Ishikawa (cell line): Measurements from ENCODE around the gene THADA.

Source experiments
- CEBPB ChIP-seq: IDR thresholded peaks from 2 replicates; pipeline ENCODE4 v1.6.1; 2012
- CREB1 ChIP-seq: IDR thresholded peaks from 2 replicates; pipeline ENCODE4 v1.6.1; 2012; ENCODE audit warnings: low read depth
- EGR1 ChIP-seq: IDR thresholded peaks from 2 replicates; pipeline ENCODE4 v1.6.1; 2012
- EP300 ChIP-seq: IDR thresholded peaks from 2 replicates; pipeline ENCODE4 v1.6.1; 2012; ENCODE audit warnings: borderline replicate concordance
- FOXM1 ChIP-seq: IDR thresholded peaks from 2 replicates; pipeline ENCODE4 v1.6.1; 2012; ENCODE audit warnings: low read depth, borderline replicate concordance
- NFIC ChIP-seq: IDR thresholded peaks from 2 replicates; pipeline ENCODE4 v1.6.1; 2012
- RAD21 ChIP-seq: IDR thresholded peaks from 2 replicates; pipeline ENCODE4 v1.6.1; 2012; ENCODE audit warnings: low read depth
- TAF1 ChIP-seq: IDR thresholded peaks from 2 replicates; pipeline ENCODE4 v1.6.1; 2012; ENCODE audit warnings: low read depth, mild to moderate bottlenecking
- TCF12 ChIP-seq: IDR thresholded peaks from 2 replicates; pipeline ENCODE4 v1.6.1; 2012; ENCODE audit warnings: low read depth
- TEAD4 ChIP-seq: IDR thresholded peaks from 2 replicates; pipeline ENCODE4 v1.6.1; 2012
- YY1 ChIP-seq: IDR thresholded peaks from 2 replicates; pipeline ENCODE4 v1.6.1; 2012; ENCODE audit warnings: low read depth
- ZBTB7A ChIP-seq: IDR thresholded peaks from 2 replicates; pipeline ENCODE4 v1.6.1; 2012; ENCODE audit warnings: low read depth
- TF ChIP-seq, protein P1 (sequence below): IDR thresholded peaks from 2 replicates; pipeline ENCODE4 v1.6.1; 2012
- TF ChIP-seq, protein P2 (sequence below): IDR thresholded peaks from 2 replicates; pipeline ENCODE4 v1.6.1; 2012
- TF ChIP-seq, protein P3 (sequence below): IDR thresholded peaks from 2 replicates; pipeline ENCODE4 v1.6.1; 2012; ENCODE audit warnings: low read depth, mild to moderate bottlenecking

Gene THADA

DNA sequence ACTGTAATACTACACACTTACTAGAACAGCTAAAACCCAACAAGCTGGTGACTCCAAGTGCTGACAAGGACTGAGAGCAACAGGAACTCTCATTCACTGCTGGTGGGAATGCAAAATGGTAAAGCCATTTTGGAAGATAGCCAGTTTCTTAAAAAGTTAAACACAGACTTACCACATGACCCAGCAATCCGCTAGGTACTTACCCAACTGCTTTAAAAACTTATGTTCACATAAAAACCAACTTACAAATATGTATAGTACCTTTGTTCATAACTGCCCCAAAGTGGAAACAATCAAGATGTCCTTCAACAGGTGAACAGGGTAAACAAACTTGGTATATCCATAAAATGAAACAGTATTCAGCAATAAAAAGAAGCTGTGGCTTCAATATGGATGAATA lies 216.3 kb downstream of the THADA start:
- TF ChIP-seq TEAD4 (no peak), YY1 (no peak), CEBPB (no peak), EGR1 (no peak), TCF12 (no peak), ZBTB7A (no peak), CREB1 (no peak), NFIC (no peak), RAD21 (no peak)
- TF ChIP-seq, protein P1, sequence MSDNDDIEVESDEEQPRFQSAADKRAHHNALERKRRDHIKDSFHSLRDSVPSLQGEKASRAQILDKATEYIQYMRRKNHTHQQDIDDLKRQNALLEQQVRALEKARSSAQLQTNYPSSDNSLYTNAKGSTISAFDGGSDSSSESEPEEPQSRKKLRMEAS, result no peak

DNA sequence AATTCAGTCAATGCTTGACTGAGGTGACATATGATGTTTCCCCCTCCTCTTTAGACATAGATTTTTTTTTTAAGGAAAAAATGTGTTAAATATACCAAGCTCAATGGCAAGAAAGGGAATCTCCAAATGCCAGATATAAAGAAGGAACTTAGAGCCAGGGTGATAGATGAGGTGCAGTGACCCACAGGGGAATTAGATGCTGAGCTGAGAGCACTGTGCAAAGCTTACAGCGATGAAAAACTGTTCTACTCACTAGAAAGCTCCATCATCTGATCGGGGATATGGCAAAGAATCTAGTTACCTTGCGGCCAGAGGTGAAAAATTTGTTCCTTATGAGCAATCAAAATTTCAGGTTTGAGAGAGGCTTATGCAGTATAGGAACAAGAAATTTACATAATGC lies 218.5 kb downstream of the THADA start:
- no peak for TF ChIP-seq RAD21
- TF ChIP-seq FOXM1, result no peak
- TF ChIP-seq, protein P2, sequence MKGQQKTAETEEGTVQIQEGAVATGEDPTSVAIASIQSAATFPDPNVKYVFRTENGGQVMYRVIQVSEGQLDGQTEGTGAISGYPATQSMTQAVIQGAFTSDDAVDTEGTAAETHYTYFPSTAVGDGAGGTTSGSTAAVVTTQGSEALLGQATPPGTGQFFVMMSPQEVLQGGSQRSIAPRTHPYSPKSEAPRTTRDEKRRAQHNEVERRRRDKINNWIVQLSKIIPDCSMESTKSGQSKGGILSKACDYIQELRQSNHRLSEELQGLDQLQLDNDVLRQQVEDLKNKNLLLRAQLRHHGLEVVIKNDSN, result no peak
- no peak for TF ChIP-seq TAF1
- TF ChIP-seq TEAD4, result no peak
- TF ChIP-seq YY1, result no peak

DNA sequence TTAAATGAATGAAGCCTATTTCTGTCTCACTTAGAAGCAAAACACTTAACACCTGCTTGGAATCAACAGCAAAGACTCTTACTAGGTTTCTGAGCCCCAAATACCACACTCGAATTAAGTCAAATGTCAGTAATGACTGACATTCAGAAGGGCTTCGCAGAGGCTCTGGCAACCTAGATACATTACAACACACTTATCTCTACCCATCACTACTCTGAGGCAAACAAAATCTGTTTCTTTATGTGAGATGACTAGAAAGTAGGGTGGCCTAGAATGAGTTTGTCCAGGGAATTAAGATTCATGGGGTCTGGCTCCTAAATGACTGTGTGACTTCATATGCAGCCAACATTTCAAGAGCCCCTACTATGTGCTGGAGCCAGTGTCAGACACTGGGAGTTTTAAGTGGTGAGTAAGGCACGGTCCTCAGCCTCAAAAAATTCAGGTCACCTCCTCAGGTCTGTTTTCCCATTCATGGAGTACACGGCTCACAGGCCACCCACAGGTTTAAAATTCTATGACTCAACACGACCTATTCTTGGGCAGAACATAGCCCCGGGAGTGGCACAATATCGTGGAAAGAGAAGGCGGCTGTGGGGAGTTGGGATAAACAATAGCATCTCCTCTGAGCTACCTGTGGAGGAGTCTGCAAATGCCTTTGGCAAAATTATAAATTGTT lies 219.2 kb downstream of the THADA start:
- TF ChIP-seq, protein P1, result no peak

DNA sequence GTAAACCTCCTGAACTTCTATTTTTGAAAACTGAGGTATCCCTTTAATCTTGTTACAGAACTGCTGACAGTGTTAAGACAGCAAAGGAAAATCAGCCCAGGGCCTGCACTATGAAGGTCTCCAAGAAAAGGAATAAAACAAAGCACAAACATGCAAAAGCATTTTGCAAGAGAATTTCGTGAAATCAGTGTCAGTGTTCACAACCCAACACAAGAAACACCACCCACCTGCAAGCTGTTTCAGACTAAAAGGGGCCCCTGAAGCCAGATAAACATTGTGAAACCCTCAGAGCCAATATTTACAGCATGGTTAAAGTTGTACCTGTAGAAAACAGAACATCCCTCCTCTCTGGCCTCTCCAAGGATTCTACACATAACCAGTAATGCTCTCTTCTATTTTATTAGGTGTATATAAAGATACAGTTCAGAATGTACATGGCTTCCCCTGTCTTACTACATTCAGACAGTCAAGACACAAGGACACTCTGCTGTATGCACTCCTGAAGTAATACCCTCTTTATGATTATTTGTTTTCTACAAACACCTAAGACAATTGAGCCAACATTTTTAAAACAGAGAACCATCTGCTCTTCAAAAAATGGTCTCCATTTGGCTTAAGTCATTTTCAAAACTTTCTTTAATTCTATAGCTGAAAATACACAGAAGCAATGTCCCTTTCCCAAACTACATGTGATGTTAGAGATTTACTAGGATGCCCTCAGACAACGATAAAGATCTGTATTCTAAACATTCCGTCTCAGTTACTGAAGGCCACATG lies 219.9 kb downstream of the THADA start:
- TF ChIP-seq TEAD4 (no peak), YY1 (no peak), TAF1 (no peak), ZBTB7A (no peak), TCF12 (no peak), EP300 (no peak), EGR1 (no peak), CEBPB (no peak), FOXM1 (no peak), RAD21 (no peak)
- TF ChIP-seq, protein P2, result no peak
- TF ChIP-seq, protein P1, result no peak

DNA sequence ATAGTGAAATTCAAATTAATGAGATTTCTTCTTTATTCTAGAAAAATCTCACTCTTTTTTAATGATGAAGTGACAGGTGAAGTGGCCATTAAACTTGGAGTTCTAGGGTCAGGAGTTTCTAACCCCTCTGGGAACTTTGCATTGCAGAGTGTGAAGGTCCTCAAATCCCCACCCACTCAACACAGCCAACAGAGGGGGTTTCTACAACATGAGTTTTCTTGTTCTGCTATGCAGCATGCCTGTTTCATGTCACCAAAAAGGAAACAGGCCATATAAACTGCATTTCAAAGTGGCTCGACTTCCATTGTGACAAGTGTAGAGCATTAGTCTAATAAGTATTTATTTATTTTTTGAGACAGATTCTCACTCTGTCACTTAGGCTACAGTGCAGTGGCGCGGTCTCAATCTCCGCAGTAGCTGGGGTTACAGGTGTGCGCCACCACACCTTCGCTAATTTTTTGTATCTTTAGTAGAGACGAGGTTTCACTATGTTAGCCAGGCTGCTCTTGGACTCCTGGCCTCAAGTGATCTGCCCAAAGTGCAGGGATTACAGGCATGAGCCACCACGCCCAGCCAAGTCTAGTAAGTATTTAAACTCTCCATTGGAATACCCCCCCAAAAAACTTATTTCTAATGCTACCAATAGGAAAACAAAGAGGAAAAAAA lies 223.3 kb downstream of the THADA start:
- TF ChIP-seq ZBTB7A (no peak), TAF1 (no peak), CREB1 (no peak), NFIC (no peak), FOXM1 (no peak), EP300 (no peak), EGR1 (no peak), RAD21 (no peak), TEAD4 (no peak)
- TF ChIP-seq, protein P2, result no peak
- TF ChIP-seq, protein P1, result no peak
- TF ChIP-seq, protein P3, sequence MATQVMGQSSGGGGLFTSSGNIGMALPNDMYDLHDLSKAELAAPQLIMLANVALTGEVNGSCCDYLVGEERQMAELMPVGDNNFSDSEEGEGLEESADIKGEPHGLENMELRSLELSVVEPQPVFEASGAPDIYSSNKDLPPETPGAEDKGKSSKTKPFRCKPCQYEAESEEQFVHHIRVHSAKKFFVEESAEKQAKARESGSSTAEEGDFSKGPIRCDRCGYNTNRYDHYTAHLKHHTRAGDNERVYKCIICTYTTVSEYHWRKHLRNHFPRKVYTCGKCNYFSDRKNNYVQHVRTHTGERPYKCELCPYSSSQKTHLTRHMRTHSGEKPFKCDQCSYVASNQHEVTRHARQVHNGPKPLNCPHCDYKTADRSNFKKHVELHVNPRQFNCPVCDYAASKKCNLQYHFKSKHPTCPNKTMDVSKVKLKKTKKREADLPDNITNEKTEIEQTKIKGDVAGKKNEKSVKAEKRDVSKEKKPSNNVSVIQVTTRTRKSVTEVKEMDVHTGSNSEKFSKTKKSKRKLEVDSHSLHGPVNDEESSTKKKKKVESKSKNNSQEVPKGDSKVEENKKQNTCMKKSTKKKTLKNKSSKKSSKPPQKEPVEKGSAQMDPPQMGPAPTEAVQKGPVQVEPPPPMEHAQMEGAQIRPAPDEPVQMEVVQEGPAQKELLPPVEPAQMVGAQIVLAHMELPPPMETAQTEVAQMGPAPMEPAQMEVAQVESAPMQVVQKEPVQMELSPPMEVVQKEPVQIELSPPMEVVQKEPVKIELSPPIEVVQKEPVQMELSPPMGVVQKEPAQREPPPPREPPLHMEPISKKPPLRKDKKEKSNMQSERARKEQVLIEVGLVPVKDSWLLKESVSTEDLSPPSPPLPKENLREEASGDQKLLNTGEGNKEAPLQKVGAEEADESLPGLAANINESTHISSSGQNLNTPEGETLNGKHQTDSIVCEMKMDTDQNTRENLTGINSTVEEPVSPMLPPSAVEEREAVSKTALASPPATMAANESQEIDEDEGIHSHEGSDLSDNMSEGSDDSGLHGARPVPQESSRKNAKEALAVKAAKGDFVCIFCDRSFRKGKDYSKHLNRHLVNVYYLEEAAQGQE, result no peak

DNA sequence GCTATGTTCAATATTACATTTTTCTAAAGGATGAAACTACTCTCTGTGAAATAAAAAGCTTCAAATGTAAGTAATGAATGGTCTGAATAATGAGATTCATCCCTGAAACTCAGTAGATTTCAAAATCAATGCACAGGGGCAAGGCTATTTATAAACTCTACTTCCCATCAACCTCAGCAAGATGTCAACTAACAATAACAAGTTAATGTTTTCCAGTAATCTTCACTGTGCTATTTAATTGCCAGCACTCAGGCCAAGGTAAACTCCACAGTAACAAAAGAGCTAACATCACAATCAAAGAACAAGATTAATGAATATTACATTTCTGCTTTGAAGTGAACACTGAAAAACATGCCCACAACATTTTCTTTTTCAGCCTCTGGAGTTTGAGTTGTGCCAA lies 225.1 kb downstream of the THADA start:
- TF ChIP-seq CEBPB (no peak), TAF1 (no peak), EP300 (no peak), YY1 (no peak), ZBTB7A (no peak), TCF12 (no peak), TEAD4 (no peak), NFIC (no peak), RAD21 (no peak)
- TF ChIP-seq, protein P1, result no peak
- TF ChIP-seq, protein P3, result no peak
